Fibroblast of mammary gland (primary cell): ENCODE results near the gene JAG2.

Experiments used
- DNase-seq: peaks from one replicate; pipeline ENCODE4 v3.0.0-alpha.2; 2010; ENCODE audit warnings: low read depth
- H3K4me3 ChIP-seq: 2 replicates; pipeline ENCODE4 v1.5.1; 2011; ENCODE audit warnings: low read depth, mild to moderate bottlenecking, low read length, moderate library complexity; ENCODE audit not compliant: control insufficient read depth
- CTCF ChIP-seq: conservative IDR thresholded peaks from 2 replicates; pipeline ENCODE4 v1.5.1; 2011; ENCODE audit warnings: low read depth, low read length, inconsistent platforms; ENCODE audit not compliant: control insufficient read depth, insufficient read depth

JAG2 gene

GRCh38 chr14:105144026-105144665, 24.4 kb downstream of the JAG2 start:
- no peak for DNase-seq
- H3K4me3 ChIP-seq = no peak overlapping the region
- TF ChIP-seq CTCF = no peak

GRCh38 chr14:105143451-105144025, 25.0 kb downstream of the JAG2 start:
- TF ChIP-seq CTCF = no peak
- no peak overlapping the region for H3K4me3 ChIP-seq
- DNase-seq = no peak

- no peak for TF ChIP-seq CTCF
- no peak for DNase-seq
- no peak overlapping the region for H3K4me3 ChIP-seq
Observed at GRCh38 chr14:105142651-105143450, 25.7 kb downstream of the JAG2 start.

GRCh38 chr14:105141486-105142281, 26.9 kb downstream of the JAG2 start:
- no peak for TF ChIP-seq CTCF
- DNase-seq = no peak

GRCh38 chr14:105141026-105141425, 27.6 kb downstream of the JAG2 start:
- no peak for TF ChIP-seq CTCF
- H3K4me3 ChIP-seq = no peak overlapping the region

More at GRCh38 chr14:105141486-105142281, 26.9 kb downstream of the JAG2 start:
- H3K4me3 ChIP-seq = no peak overlapping the region

GRCh38 chr14:105140581-105140980, 28.0 kb downstream of the JAG2 start:
- H3K4me3 ChIP-seq = no peak overlapping the region
- DNase-seq = no peak
- no peak for TF ChIP-seq CTCF

More at GRCh38 chr14:105141026-105141425, 27.6 kb downstream of the JAG2 start:
- DNase-seq = no peak
